Measurements from ENCODE around the gene RFWD3.

- TF ChIP-seq CTCF (IDR thresholded peaks at IDR 0.05), result no peak
- no peak for TF ChIP-seq POLR2A (IDR thresholded peaks at IDR 0.05; ENCODE audit: low read depth)
- no peak for TF ChIP-seq POLR2AphosphoS5 (IDR thresholded peaks at IDR 0.05)
- TF ChIP-seq EP300 (IDR thresholded peaks at IDR 0.05), result no peak
Measured at GRCh38 chr16:74622005-74622404, 44.7 kb downstream of the RFWD3 start.
